Medulla oblongata (tissue), 1 donor: Measurements from ENCODE around the gene PHLDA2.

Experiments used
- DNase-seq: peaks from one replicate; pipeline ENCODE4 v3.0.0-alpha.2; 2015; ENCODE audit errors: extremely low spot score

PHLDA2 gene

GRCh38 chr11:2881981-2882375 is 47.2 kb downstream of the PHLDA2 start:
- no peak for DNase-seq

GRCh38 chr11:2881076-2881980 is 47.9 kb downstream of the PHLDA2 start:
- DNase-seq: no peak

GRCh38 chr11:2880646-2881045 is 48.6 kb downstream of the PHLDA2 start:
- DNase-seq: no peak

- DNase-seq: no peak
Measured at GRCh38 chr11:2878782-2879181, 50.4 kb downstream of the PHLDA2 start.
